ENCODE measurements around the gene TECTB. TPM values are rescaled to one million over a fixed set of nuclear protein-coding genes. Genes with fewer than 3 reads are reported as not detected.

Gene TECTB
- total RNA-seq, 6 experiments from 2014 or later = 0.18 to 0.83 (median 0.49) TPM

DNA sequence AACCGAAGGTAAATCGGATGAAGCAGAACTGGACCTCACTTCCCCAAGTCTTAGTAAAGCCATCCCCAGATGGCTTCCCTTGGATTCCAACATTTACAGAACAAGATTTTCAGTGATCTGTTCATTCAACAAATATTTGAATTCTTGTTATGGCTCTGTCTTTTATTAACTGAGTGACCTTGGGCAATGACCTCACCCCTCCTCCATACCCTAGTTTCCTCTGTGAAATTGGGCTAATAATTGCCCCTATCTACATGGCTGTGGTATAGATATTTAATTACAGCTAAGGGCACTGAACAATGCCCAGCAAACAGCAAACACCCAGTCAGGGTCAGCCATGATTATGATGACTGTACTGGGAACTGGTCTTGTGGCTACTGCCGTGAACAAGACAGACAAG is 19.1 kb downstream of the TECTB start:
- intact Hi-C loops (cut with DNase I) = no loop called here
- WGBS (ENCODE audit: insufficient coverage, low coverage, low lambda C conversion rate, missing lambda C conversion rate) = 5% methylated on average over 3 of the region's 3 CpGs
- peak overlapping the region; percentile 20 to 84 (median 65) for H3K27ac ChIP-seq
- peaks cover 0 to 54% (median 29%) of the 10 kb centered on the region in 4 donors for H3K4me1 ChIP-seq
- no peaks in the 10 kb centered on the region for H3K27me3 ChIP-seq
- H3K4me3 ChIP-seq = no peak overlapping the region
- DNase-seq = no peak
- peak; percentile 38 to 65 (median 46) for ATAC-seq
- no peaks in the 10 kb centered on the region for H3K9me3 ChIP-seq
- no peaks in the 10 kb centered on the region for H3K36me3 ChIP-seq
- TF ChIP-seq CTCF (IDR thresholded peaks at IDR 0.05) (no peak), POLR2A (IDR thresholded peaks at IDR 0.05) (no peak)

GRCh38 chr10:112303528-112303927 is 20.3 kb downstream of the TECTB start:
- Histone ChIP-seq H3K27me3 (no peaks in the 10 kb centered on the region), H3K9me3 (no peaks in the 10 kb centered on the region), H3K27ac (peak overlapping the region; percentile 28 to 84 (median 65)), H3K36me3 (no peaks in the 10 kb centered on the region), H3K4me1 (peaks cover 0 to 56% (median 27%) of the 10 kb centered on the region in 4 donors), H3K4me3 (no peak overlapping the region)
- TF ChIP-seq CTCF (IDR thresholded peaks at IDR 0.05) (no peak), POLR2A (IDR thresholded peaks at IDR 0.05) (no peak)
- no peak for DNase-seq
- 53% methylated on average over 2 of the region's 2 CpGs for WGBS (ENCODE audit: insufficient coverage, low coverage, low lambda C conversion rate, missing lambda C conversion rate)
- intact Hi-C loops (cut with DNase I) = no loop called here
- no peak for ATAC-seq

DNA sequence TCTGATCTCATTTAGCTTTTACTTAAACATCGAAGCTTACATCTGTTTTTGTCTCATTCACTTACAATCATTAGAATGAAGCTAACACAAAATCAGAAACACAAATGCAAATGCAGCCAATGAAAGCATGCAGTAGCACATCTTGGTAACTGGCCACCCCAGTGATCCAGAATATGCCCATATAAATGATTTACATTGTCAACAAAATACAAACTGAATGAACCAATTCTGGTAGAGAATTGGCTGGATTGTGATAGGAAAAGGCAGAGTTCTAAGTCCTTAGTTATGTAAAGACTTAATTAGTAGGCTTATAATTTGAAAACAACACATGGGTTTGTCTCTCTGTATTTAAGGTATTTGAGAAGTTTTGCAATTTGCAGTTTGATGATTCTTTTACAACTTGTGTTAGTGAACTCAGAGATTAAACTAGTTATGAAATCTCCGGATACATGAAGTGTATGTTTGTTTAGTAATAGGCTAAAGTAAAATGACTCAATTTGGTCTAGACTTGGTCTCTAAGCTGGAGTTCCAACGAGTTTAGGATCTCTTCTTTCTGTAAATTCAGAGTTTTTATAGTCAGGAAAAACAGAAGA is 21.2 kb downstream of the TECTB start:
- intact Hi-C loops (cut with DNase I) = no loop called here
- Histone ChIP-seq H3K9me3 (no peaks in the 10 kb centered on the region), H3K36me3 (no peaks in the 10 kb centered on the region), H3K27ac (peak overlapping the region; percentile 28 to 84 (median 65)), H3K27me3 (no peaks in the 10 kb centered on the region), H3K4me1 (peaks cover 0 to 60% (median 27%) of the 10 kb centered on the region in 4 donors), H3K4me3 (no peak overlapping the region)
- DNase-seq = no peak
- peak; percentile 50 to 64 (median 50) for ATAC-seq
- WGBS (ENCODE audit: insufficient coverage, low coverage, low lambda C conversion rate, missing lambda C conversion rate) = 24% methylated on average over 3 of the region's 3 CpGs
- TF ChIP-seq POLR2A (IDR thresholded peaks at IDR 0.05) (peak; percentile 20), CTCF (IDR thresholded peaks at IDR 0.05) (no peak)

DNA sequence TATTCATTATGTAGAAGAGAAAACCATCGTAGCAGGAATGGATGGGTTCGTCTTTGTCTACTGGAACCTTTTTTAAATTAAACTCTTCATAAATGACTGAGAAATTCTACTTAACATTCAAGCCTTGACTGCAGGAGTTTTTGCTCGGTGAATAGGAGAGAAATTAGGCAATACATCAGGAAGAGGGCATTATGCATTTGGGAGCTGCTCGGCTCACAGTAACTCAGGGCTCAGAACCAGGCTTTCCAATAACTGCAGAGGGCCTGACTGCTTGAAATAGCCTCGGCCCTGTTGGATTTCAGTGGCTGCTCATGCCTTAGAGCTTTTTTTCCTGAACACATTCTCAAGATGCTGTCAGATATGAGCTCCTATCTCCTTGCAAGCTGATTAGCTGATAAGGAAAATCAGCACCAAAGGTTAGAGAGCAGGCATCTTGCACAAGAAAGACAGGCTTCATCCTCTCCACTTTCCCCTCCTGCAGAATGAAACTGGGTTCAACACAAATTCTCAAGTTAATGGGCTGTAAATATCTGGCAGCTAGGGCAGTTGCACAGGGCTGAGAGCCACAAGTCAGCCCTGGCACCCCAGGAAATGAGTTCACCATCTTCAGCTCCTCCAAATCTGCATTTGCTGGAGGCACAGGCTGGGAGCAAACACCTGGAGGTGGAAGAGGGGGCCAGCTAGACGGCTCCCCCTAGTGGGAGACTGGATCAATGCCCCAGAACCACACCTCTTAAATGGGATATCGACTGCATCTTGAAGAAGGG is 24.3 kb downstream of the TECTB start:
- Histone ChIP-seq H3K4me1 (peaks cover 0 to 62% (median 20%) of the 10 kb centered on the region in 4 donors), H3K27me3 (no peaks in the 10 kb centered on the region), H3K36me3 (no peaks in the 10 kb centered on the region), H3K9me3 (no peaks in the 10 kb centered on the region), H3K4me3 (no peak overlapping the region), H3K27ac (peak overlapping the region in 2 of 3 donors; percentile 35 to 38)
- TF ChIP-seq CTCF (IDR thresholded peaks at IDR 0.05) (peak; percentile 75 to 89 (median 82)), POLR2A (IDR thresholded peaks at IDR 0.05) (no peak)
- intact Hi-C loops (cut with DNase I) = loop anchor here in 1 of 2 donors (5.0 kb wide), 1 partner anchor 150 kb away; no protein-coding TSS in a partner anchor
- ATAC-seq (peak; percentile 73 to 88 (median 77)), DNase-seq (peak; percentile 49 to 76 (median 68))
- WGBS (ENCODE audit: insufficient coverage, low coverage, low lambda C conversion rate, missing lambda C conversion rate) = 20% methylated on average over 6 of the region's 7 CpGs

Measured in right lobe of liver (tissue), 6 donors.